Measurements from ENCODE around the gene PPHLN1.

GRCh38 chr12:42426746-42427145 lies 100.8 kb downstream of the PPHLN1 start:
- TF ChIP-seq EP300 (IDR thresholded peaks at IDR 0.05; ENCODE audit: borderline replicate concordance) (no peak), REST (IDR thresholded peaks at IDR 0.05; ENCODE audit: low read depth) (no peak), CREB1 (IDR thresholded peaks at IDR 0.05; ENCODE audit: low read depth) (no peak)
